Measurements from ENCODE around the gene DPP10.

DPP10 gene

GRCh38 chr2:114880046-114880445, 437.6 kb downstream of the DPP10 start:
- H3K4me3 ChIP-seq (replicated peaks; ENCODE audit: low read depth, low read length) = no peak overlapping the region
- TF ChIP-seq CTCF (IDR thresholded peaks at IDR 0.05; ENCODE audit: low read length, missing control alignments) = no peak
- no peak for DNase-seq (ENCODE audit: low read depth)

GRCh38 chr2:114919985-114920384, 477.5 kb downstream of the DPP10 start:
- no peak for DNase-seq (ENCODE audit: low read depth)
- no peak for TF ChIP-seq CTCF (IDR thresholded peaks at IDR 0.05; ENCODE audit: low read length, missing control alignments)
- no peak overlapping the region for H3K4me3 ChIP-seq (replicated peaks; ENCODE audit: low read depth, low read length)

- H3K4me3 ChIP-seq (replicated peaks; ENCODE audit: low read depth, low read length) = no peak overlapping the region
- DNase-seq (ENCODE audit: low read depth) = no peak
- TF ChIP-seq CTCF (IDR thresholded peaks at IDR 0.05; ENCODE audit: low read length, missing control alignments) = no peak
Observed at GRCh38 chr2:114922076-114922475, 479.6 kb downstream of the DPP10 start.

GRCh38 chr2:114925296-114926255, 483.1 kb downstream of the DPP10 start:
- no peak for TF ChIP-seq CTCF (IDR thresholded peaks at IDR 0.05; ENCODE audit: low read length, missing control alignments)
- H3K4me3 ChIP-seq (replicated peaks; ENCODE audit: low read depth, low read length) = no peak overlapping the region
- DNase-seq (ENCODE audit: low read depth) = no peak

GRCh38 chr2:114926303-114926702, 483.9 kb downstream of the DPP10 start:
- DNase-seq (ENCODE audit: low read depth) = no peak
- H3K4me3 ChIP-seq (replicated peaks; ENCODE audit: low read depth, low read length) = no peak overlapping the region
- TF ChIP-seq CTCF (IDR thresholded peaks at IDR 0.05; ENCODE audit: low read length, missing control alignments) = no peak

- H3K4me3 ChIP-seq (replicated peaks; ENCODE audit: low read depth, low read length) = no peak overlapping the region
- TF ChIP-seq CTCF (IDR thresholded peaks at IDR 0.05; ENCODE audit: low read length, missing control alignments) = no peak
- DNase-seq (ENCODE audit: low read depth) = no peak
Observed at GRCh38 chr2:114929225-114929624, 486.8 kb downstream of the DPP10 start.
